Natural killer cell (primary cell): ENCODE results near the gene CCR8. TPM values are rescaled to one million over a fixed set of nuclear protein-coding genes. Genes with fewer than 3 reads are reported as not detected.

ENCODE experiments used
- ATAC-seq, 3 donors: fragments of 150-1000 bp in 2 of 3; fragments of 200-7000 bp in 1 of 3; cut with Tn5 transposase; 1 replicate in 1 of 3; 2 replicates in 2 of 3; pipeline ENCODE4 v1.10.0; 2021; ENCODE audit warnings: mild to moderate bottlenecking in 2 of 3, moderate library complexity in 2 of 3
- DNase-seq, 2 donors: peaks; one replicate each; pipeline versions ENCODE4 v3.0.0 to v3.0.0-alpha.2; 2013 to 2021; ENCODE audit warnings: mixed read lengths in 1 of 2
- H3K27ac ChIP-seq: one replicate; pipeline ENCODE4 v1.5.1; 2013; ENCODE audit warnings: mild to moderate bottlenecking, low read length
- H3K27me3 ChIP-seq: one replicate; pipeline ENCODE4 v1.6.1; 2013; ENCODE audit warnings: low read length; ENCODE audit not compliant: control insufficient read depth, insufficient read depth
- H3K36me3 ChIP-seq: one replicate; pipeline ENCODE4 v1.6.1; 2013; ENCODE audit warnings: low read length; ENCODE audit not compliant: control insufficient read depth, insufficient read depth
- H3K4me1 ChIP-seq: one replicate; pipeline ENCODE4 v1.6.1; 2013; ENCODE audit warnings: low read length; ENCODE audit not compliant: control insufficient read depth, insufficient read depth
- H3K4me3 ChIP-seq: one replicate; pipeline ENCODE4 v1.5.1; 2013; ENCODE audit warnings: low read length
- H3K9me3 ChIP-seq: one replicate; pipeline ENCODE4 v1.6.1; 2013; ENCODE audit warnings: low read length; ENCODE audit not compliant: control insufficient read depth, insufficient read depth
- H3K27ac Mint-ChIP-seq, 2 donors: one replicate each; pipeline ENCODE4 v1.8.0; 2022; ENCODE audit warnings: mild to moderate bottlenecking in 2 of 2, mixed read lengths in 2 of 2, moderate library complexity in 1 of 2
- H3K27me3 Mint-ChIP-seq, 2 donors: one replicate each; pipeline ENCODE4 v1.8.0; 2022; ENCODE audit warnings: low read depth in 2 of 2, mixed read lengths in 2 of 2
- H3K36me3 Mint-ChIP-seq: one replicate; pipeline ENCODE4 v1.8.0; 2022; ENCODE audit warnings: mixed read lengths
- H3K4me1 Mint-ChIP-seq, 2 donors: one replicate each; pipeline ENCODE4 v1.8.0; 2022; ENCODE audit warnings: mixed read lengths in 2 of 2
- H3K4me3 Mint-ChIP-seq: one replicate; pipeline ENCODE4 v1.8.0; 2022; ENCODE audit warnings: mild to moderate bottlenecking, moderate library complexity, mixed read lengths
- H3K9me3 Mint-ChIP-seq, 2 donors: one replicate each; pipeline ENCODE4 v1.8.0; 2022; ENCODE audit warnings: mixed read lengths in 2 of 2
- CTCF ChIP-seq: fragments of 200-600 bp; IDR thresholded peaks from one replicate; pipeline ENCODE4 v1.8.0; 2022; ENCODE audit warnings: antibody characterized with exemption
- WGBS: methylation state at CpG from one replicate; pipeline ENCODE4 v1.1.7; 2013; ENCODE audit warnings: missing lambda C conversion rate; ENCODE audit not compliant: insufficient coverage; 5-methylcytosine and 5-hydroxymethylcytosine counted together
- intact Hi-C: fragments of 100-400 bp; cut with micrococcal nuclease; formaldehyde crosslinking; loops from one replicate; pipeline ENCODE4 v1.14.2; 2022
- total RNA-seq, 4 donors: library from RNA; stranded (reverse); fragments of 120-200 nt in 1 of 4; gene quantifications; one replicate each; pipeline versions ENCODE4 v1.2.3 to v1.2.4, GENCODE V29; 2013 to 2022

CCR8 gene
- total RNA-seq, 3 donors from 2014 or later (not counting 1 experiment from before 2014, with no cell fraction given), result 0.35 TPM; not detected in 2

GRCh38 chr3:39299279-39299678 lies 30.2 kb upstream of the CCR8 start:
- Histone ChIP-seq H3K4me3 (no peak overlapping the region), H3K4me1 (peaks cover 6% of the 10 kb centered on the region), H3K36me3 (no peaks in the 10 kb centered on the region), H3K27ac (no peak overlapping the region), H3K27me3 (no peaks in the 10 kb centered on the region), H3K9me3 (peaks cover 13% of the 10 kb centered on the region)
- intact Hi-C loops, result no loop called here
- H3K4me1 Mint-ChIP-seq, result peaks cover 0 to 6% of the 10 kb centered on the region in 2 donors
- no peak overlapping the region for H3K27ac Mint-ChIP-seq
- peaks cover 15 to 30% of the 10 kb centered on the region in 2 donors for H3K27me3 Mint-ChIP-seq
- no peak overlapping the region for H3K4me3 Mint-ChIP-seq
- peaks cover 13 to 23% of the 10 kb centered on the region in 2 donors for H3K9me3 Mint-ChIP-seq
- H3K36me3 Mint-ChIP-seq, result peaks cover 36% of the 10 kb centered on the region
- TF ChIP-seq CTCF, result no peak
- no peak for DNase-seq
- no peak for ATAC-seq

GRCh38 chr3:39302178-39302577 lies 27.3 kb upstream of the CCR8 start:
- DNase-seq (no peak), ATAC-seq (no peak)
- Histone ChIP-seq H3K36me3 (no peaks in the 10 kb centered on the region), H3K9me3 (peaks cover 19% of the 10 kb centered on the region), H3K4me3 (no peak overlapping the region), H3K4me1 (no peaks in the 10 kb centered on the region), H3K27me3 (no peaks in the 10 kb centered on the region), H3K27ac (no peak overlapping the region)
- intact Hi-C loops, result no loop called here
- no CpG with 5 or more reads among the region's 2 CpGs for WGBS
- peaks cover 36% of the 10 kb centered on the region for H3K36me3 Mint-ChIP-seq
- no peak overlapping the region for H3K27ac Mint-ChIP-seq
- H3K4me1 Mint-ChIP-seq, result no peaks in the 10 kb centered on the region
- peaks cover 13 to 23% of the 10 kb centered on the region in 2 donors for H3K9me3 Mint-ChIP-seq
- TF ChIP-seq CTCF, result no peak
- no peak overlapping the region for H3K4me3 Mint-ChIP-seq
- H3K27me3 Mint-ChIP-seq, result peaks cover 24 to 51% of the 10 kb centered on the region in 2 donors

- intact Hi-C loops, result no loop called here
Measured at GRCh38 chr3:39313289-39313688, 16.2 kb upstream of the CCR8 start.

More at GRCh38 chr3:39313289-39313688, 16.2 kb upstream of the CCR8 start:
- H3K36me3 Mint-ChIP-seq, result no peaks in the 10 kb centered on the region
- Histone ChIP-seq H3K4me3 (no peak overlapping the region), H3K27me3 (no peaks in the 10 kb centered on the region), H3K4me1 (no peaks in the 10 kb centered on the region), H3K36me3 (no peaks in the 10 kb centered on the region), H3K9me3 (no peaks in the 10 kb centered on the region), H3K27ac (no peak overlapping the region)
- TF ChIP-seq CTCF, result no peak
- peaks cover 3 to 7% of the 10 kb centered on the region in 2 donors for H3K9me3 Mint-ChIP-seq
- no peak for DNase-seq
- no peaks in the 10 kb centered on the region for H3K4me1 Mint-ChIP-seq
- ATAC-seq, result no peak
- H3K27me3 Mint-ChIP-seq, result peaks cover 0 to 13% of the 10 kb centered on the region in 2 donors
- H3K27ac Mint-ChIP-seq, result no peak overlapping the region
- no peak overlapping the region for H3K4me3 Mint-ChIP-seq
